GM19397 (cell line): ENCODE data around the gene OPCML.

Experiments used
- ATAC-seq: cut with Tn5 transposase; IDR thresholded peaks from one replicate; pipeline ENCODE4 v1.9.1; 2021; ENCODE audit warnings: mild to moderate bottlenecking, moderate library complexity; ENCODE audit not compliant: unreplicated experiment

OPCML gene

GRCh38 chr11:132718711-132719671 lies 813.3 kb downstream of the OPCML start:
- peak; percentile 45 for ATAC-seq

GRCh38 chr11:132717824-132718223 lies 814.5 kb downstream of the OPCML start:
- no peak for ATAC-seq

DNA sequence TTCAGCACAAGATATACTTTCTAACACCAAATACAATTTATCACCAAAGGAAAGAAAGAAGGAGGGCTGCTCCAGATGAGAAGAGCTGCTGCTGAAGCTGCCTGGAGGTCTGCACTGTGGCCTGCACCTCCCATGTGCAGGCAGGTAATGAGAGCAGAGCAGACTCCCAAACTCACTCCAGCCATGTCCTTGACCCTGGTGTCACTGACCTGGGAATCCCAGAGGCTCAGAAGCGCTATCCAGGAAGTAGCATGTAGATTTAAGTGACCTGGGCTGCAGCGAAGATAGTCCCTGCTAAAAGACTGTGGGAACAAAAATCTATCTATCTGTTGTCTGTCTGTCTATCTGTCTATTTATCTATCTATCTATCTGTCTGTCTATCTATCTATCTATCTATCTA lies 816.3 kb downstream of the OPCML start:
- no peak for ATAC-seq

DNA sequence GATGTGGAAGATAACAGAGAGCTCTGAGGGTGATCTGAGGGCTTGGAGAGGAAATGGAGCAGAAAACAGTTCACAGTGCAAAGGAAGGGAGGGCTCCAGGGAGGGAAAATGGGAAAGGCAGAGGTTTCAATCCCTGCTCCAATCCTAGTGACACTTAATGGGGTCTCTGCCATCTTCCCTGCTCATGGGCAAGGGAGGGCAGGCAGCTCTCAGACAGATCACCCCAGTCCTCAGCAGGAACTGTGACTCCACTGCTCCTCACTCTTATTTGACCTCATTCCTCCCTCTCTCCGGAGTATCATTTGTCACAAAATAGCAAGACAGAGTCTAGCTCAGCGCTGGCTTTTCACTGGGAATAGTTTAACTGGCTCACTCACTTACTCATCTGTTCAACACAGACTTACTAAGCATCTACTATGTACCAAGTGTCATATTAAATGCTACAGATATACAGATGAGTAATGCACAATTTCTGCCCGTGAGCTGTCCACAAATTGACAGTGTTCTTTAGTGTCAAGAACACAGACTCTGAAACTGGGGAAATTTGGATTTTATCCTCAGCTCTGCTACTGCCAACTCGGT lies 817.4 kb downstream of the OPCML start:
- ATAC-seq: no peak

GRCh38 chr11:132712466-132712865 lies 819.8 kb downstream of the OPCML start:
- ATAC-seq: no peak

DNA sequence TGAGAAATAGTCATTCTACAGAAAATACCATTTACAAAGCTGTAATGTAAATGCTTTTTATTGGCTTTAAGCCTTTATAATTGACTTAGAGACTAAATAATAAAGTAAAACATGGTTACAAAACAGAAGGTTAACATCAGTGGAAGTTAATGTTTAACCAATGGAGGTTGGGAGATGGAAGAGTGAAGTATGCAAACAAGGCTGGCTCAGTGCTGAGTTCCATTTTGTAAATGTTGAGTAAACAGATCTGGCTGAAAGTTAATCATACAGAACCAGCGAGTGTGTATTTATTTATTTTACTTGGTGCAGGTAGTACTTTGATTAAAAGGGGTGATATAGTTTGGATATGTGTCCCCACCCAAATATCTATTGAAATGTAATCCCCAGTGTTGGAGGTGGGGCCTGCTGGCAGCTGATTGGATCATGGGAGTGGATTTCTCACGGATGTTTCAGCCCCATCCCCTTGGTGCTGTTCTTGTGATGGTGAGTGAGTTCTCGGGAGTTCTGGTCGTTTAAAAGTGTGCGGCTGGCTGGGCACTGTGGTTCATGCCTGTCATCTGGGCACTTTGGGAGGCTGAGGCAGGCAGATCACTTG lies 827.4 kb downstream of the OPCML start:
- ATAC-seq: no peak

- no peak for ATAC-seq
Observed at GRCh38 chr11:132692891-132693290, 839.4 kb downstream of the OPCML start.

GRCh38 chr11:132691848-132692550 lies 840.3 kb downstream of the OPCML start:
- ATAC-seq: no peak

GRCh38 chr11:132686886-132687285 lies 845.4 kb downstream of the OPCML start:
- no peak for ATAC-seq

GRCh38 chr11:132685174-132685611 lies 847.1 kb downstream of the OPCML start:
- no peak for ATAC-seq

- ATAC-seq: no peak
Observed at GRCh38 chr11:132683602-132684001, 848.7 kb downstream of the OPCML start.

DNA sequence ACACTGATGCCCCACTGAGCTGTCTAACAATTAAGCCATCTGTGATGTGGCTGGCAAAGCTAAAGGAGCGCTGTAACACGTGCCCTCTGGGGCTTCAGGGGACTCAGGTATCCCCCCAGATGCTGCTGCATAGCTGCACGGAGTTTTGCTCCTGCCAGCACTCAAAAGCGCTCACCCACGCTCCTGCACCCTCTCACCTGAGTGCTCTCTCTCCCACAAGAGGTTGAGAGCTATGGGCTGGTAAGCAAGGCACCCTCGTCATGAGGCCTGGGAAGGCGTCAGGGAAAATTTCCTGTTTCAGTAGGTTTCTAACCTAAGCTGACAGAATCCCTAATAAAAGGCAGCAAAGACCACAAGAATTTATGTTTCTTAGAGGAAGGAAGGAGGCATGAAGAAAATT lies 850.3 kb downstream of the OPCML start:
- ATAC-seq: no peak

- no peak for ATAC-seq
Observed at GRCh38 chr11:132680584-132680983, 851.7 kb downstream of the OPCML start.

- ATAC-seq: no peak
Observed at GRCh38 chr11:132674151-132674550, 858.1 kb downstream of the OPCML start.

DNA sequence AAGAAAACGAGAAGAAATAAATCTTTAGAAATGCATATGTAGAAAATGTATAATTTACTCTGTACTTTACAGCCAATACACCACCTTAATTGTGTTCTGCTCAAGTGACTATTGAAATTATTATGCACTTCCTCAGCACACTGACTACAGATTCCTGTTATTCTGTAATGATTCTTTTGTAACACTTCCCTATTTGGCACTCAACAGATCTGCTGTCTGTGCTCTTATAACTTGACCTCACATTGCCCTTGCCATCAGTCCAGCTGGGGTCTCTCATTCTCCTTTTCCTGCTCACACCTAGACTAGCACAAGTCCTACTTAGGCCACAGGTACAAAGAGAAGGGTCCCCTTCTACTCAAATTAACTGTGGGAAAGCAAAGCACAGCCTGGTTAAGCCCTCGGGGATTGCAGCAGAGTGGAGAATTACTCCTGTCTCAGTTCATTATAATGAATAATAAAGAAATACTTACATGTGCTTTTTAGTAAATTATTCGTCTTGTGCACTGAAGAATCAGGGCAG lies 860.4 kb downstream of the OPCML start:
- no peak for ATAC-seq

DNA sequence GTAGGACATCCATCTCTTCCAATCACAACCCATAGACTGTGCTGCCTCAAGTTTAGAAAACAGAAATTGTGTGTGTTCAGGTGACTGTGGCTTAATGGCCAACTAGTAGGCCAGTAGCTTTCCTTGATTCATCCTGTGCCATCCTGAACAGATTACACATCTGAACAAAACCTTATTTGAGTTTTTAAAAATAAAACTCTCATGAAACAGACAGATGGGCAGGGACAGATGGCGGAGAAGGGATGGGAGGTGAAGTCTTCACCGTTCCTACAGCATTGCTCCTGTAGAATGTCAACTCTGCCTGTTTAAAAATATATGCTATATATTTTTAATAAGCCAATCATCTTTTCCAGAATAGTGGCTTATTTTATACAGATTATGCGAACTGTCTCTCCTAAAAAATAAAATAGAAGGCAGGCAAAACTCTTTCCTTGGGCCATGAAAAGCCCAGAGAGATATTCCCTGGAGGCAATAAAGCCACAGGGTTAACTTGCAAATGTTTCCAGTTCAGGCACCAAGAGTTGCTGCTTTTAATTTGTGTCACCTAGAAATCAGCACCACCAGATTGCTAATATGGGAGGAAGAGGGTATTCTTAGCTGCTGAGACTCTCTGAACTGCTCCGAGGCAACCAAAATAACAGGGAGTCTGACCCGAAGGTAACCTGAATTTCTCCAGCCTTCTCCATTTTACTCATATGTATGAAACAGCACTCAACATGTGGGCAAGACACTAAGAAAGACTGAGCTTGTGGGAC lies 861.2 kb downstream of the OPCML start:
- ATAC-seq: no peak

DNA sequence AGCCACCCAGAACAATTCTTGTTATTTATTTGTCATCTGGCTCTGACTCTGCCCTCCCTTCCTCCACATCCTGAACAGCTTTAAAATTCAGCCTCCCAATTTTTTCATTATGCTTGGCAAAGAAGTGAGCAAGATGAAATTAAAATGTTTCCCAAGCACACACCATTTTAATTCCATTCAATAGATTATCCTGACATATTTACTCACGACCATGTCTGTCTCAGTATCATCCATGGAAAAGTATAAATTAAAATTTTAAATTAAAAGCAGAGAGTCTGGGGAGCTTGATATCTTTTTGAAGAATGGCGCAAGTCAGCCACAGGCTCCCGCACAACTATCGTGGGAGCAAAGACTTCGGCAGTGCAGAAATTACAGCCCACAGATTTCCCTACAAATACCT lies 862.4 kb downstream of the OPCML start:
- no peak for ATAC-seq

- ATAC-seq: no peak
Observed at GRCh38 chr11:132665205-132665604, 867.1 kb downstream of the OPCML start.

DNA sequence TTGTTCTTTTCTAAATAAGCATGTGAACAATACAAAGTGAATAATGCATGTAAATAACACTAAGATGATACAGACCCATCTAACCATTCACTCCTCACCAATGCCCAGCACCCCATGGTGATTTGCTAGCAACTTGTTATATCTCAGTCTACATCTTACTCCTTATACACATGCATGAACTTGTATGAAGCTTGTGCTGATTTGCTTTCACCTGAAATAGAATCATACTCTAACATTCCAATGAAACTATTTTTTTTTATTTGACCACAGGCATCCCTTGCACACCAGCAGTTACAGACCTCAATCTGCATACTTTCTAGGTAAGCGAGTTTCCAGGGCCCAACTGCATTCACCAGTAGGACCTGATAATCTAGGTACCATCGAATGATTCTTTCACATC lies 873.6 kb downstream of the OPCML start:
- ATAC-seq: no peak

GRCh38 chr11:132658004-132658403 lies 874.3 kb downstream of the OPCML start:
- no peak for ATAC-seq
